Measurements from ENCODE around the gene DIRAS2. TPM values are rescaled to one million over a fixed set of nuclear protein-coding genes. Genes with fewer than 3 reads are reported as not detected.

Gene DIRAS2
- total and polyA plus RNA-seq, 4 donors = not detected

Other genes starting within 250 kb of the DIRAS2 start
- gene SYK, start 159.0 kb upstream of the DIRAS2 start, total RNA-seq = 10 to 100 TPM; 15.0 to 31.5 TPM
- gene SYK, start 159.0 kb upstream of the DIRAS2 start, polyA plus RNA-seq = 10 to 100 TPM in 1 of 2 donors, 1 to 10 TPM in 1; 2.1 to 11.5 TPM

Measured in aorta (tissue), 4 donors.